ENCODE measurements around the gene FAP.
A peak's percentile ranks its signal among the peaks of the same experiment; 100 is the strongest.

FAP gene

DNA sequence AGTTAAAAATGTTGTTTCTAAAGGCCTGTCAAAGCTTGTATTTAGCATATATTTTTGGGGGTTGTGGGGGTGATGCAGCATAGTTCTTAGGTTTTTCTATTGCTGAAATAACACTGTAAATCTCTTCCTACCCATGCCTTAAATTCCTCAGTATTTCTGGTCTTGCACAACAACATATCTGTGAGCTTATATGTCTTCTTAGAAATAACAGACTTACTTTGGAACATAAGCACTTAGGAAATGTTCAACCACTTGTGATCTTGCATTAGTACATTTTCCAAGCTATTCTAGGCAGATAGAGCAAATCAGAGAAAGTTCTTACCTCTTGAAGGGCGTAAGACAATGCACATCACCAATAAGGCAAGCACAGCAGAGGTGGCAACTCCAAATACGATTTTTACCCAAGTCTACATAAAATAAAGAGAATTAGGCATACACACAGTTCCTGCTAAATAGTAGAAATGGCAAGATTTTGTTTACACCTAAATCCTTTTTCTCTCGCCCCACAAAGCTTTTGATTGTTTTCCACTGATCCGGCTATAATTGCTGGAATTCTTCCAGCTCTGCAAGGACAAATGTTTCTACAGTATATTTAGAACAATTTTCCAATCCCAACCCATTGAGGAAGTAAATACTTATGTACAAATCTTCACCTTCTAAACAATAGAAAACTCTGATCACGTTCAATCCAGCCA lies 512 bp downstream of the FAP start:
- DNase-seq (ENCODE audit: extremely low read depth in 1 of 2, low read depth in 1 of 2), result no peak

DNA sequence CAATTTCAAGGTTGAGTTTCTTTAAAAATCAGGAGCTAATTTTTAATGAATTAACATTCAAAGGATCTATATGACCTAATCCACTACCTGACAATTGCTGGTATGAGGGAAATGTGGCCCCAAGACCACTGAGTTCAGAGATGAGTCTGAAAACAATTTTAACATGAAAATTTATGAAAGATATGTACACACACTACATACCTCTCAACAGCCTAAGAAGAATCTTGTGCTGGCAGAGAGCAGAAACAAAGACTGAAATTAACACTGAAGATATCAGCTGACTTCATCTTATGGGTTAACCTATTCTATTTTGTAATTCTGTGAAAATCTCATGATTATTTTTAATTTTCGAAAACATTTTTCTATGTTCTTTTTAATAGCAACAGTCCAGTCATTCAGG lies 1.7 kb downstream of the FAP start:
- DNase-seq (ENCODE audit: extremely low read depth in 1 of 2, low read depth in 1 of 2), result no peak

DNA sequence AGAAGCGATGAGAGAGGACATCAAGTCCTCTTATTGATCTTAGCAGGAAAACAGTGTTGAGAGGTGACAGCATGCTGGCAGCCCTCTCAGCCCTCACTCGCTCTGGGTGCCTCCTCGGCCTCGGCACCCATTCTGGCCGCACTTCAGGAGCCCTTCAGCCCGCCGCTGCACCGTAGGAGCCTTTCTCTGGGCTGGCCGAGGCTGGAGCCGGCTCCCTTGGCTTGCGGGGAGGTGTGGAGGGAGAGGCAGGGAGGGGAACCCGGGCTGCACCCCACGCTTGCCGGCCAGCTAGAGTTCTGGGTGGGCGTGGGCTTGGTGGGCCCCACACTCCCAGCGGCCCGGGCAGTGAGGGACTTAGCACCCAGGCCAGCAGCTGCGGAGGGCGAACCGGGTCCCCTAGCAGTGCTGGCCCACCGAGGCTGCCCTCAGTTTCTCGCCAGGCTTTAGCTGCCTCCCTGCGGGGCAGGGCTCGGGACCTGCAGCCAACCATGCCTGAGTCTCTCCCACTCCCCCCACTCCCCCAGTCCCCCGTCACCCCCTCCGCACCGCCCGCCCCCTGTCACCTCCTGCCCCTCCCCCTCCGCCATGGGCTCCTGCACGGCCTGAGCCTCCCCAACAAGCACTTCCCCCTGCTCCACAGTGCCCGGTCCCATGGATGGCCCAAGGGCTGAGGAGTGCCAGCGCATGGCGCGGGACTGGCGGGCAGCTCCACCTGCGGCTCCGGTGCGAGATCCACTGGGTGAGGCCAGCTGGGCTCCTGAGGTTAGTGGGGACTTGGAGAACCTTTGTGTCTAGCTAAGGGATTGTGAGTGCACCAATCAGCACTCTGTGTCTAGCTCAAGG lies 8.4 kb downstream of the FAP start:
- DNase-seq (ENCODE audit: extremely low read depth in 1 of 2, low read depth in 1 of 2), result no peak

DNA sequence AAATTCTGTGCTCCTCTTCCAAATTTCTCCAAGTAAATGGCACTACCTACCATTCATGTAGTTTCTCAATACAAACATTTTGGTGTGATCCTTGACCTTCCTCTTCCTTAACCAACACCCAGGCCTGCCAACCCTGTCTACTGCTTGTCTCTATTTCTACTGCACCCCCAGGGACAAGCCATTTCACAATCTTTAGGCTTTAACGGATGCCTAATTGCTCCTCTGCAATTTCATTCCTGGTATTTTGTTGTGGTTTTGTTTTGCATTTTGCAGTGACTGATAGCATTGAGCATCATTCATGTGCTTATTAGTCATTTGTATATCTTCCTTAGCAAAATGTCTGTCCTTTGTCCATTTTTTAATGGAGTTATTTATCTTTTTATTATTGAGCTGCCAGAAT lies 10.0 kb downstream of the FAP start:
- no peak for DNase-seq (ENCODE audit: extremely low read depth in 1 of 2, low read depth in 1 of 2)

DNA sequence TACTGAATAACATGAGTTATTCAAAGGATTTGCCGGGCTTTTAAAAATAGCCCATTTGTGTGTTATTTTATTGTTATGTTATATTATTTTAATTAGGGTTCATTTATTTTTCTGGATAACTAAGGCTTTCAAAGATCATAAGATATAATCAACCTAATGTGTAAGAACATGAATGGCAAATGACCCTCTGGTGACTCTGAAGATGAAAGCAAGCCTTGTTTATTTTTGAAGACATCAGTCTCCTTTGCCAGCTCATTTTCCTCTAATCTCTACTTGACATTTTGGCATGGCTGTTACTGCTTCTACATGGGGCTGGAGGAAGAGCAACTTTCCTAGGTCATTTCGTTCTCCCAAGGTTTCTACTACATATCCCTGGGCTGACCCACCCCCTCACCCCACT lies 10.6 kb downstream of the FAP start:
- no peak for DNase-seq (ENCODE audit: extremely low read depth in 1 of 2, low read depth in 1 of 2)

DNA sequence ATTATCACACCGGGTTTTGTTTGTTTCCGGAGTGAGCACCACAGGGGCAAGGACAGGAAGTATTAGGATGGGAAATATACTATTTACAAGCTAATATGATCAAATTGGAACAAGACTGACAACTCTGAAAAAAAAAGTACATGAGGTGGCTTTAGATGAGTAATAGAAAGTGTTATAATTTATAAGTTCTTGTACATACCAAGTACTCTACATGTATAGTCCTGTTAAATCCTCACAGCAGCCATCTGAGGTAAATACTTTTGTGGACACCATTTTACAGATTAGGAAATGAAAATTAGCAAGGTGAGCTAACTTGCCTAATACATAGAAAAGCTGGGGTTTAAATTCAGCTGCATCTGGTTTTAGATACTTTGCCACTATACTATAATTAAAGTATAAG lies 11.2 kb downstream of the FAP start:
- DNase-seq (ENCODE audit: extremely low read depth in 1 of 2, low read depth in 1 of 2), result no peak

DNA sequence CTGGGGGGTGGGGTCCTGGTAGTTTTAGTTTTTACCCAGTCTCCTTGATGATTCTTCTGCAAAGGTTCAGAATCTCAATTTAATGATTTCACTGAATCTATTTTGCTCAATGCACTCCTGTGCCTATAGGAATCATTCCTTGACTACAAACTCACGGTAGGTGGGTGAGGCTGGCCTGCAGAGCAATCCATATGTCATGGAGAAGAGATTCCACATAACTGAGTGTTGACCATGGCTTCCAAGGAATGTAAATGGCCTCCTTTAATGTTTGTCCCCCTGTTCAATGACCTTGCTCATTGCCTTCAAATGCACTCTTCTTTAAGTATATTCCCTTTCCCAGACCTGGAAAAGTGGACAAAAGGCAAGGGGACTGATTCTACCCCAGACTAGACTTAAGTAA lies 12.5 kb downstream of the FAP start:
- DNase-seq (ENCODE audit: extremely low read depth in 1 of 2, low read depth in 1 of 2), result no peak

DNA sequence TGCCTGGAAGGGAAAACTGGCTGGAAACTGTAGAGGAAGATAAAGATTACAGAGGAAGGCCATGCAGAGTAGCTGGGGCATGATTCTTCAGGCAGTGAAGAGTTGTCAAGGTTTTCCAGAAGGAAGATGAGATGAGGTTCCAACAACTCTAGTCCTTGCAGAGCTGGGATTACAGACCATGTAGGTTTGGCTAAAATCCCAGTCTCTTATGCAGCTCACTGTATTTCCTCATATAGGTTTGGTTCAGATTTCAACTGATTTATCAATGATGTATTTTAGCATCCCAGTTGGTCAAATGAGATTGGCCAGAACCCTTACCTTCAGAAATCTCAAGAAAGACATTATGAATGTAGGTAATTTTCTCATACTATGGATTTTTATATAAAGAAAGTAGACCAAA lies 16.4 kb downstream of the FAP start:
- DNase-seq (ENCODE audit: extremely low read depth in 1 of 2, low read depth in 1 of 2), result no peak

DNA sequence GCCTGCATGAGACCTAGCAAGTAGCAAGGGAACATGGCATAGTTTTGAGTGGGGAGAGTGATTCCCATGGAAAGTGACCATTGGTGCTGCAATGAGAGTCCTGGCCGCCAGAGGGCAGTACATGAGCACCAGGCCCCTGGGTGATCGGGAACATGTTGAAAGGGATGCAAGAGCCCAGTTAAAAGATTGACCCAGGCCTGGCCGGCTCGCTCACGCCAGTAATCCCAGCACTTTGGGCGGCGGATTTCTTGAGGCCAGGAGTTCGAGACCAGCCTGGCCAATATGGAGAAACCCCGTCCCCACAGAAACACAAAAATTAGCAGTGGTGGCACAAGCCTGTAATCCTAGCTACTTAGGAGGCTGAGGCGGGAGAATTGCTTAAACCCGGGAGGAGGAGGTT lies 22.2 kb downstream of the FAP start:
- DNase-seq (ENCODE audit: extremely low read depth in 1 of 2, low read depth in 1 of 2), result peak; percentile 11 to 36

DNA sequence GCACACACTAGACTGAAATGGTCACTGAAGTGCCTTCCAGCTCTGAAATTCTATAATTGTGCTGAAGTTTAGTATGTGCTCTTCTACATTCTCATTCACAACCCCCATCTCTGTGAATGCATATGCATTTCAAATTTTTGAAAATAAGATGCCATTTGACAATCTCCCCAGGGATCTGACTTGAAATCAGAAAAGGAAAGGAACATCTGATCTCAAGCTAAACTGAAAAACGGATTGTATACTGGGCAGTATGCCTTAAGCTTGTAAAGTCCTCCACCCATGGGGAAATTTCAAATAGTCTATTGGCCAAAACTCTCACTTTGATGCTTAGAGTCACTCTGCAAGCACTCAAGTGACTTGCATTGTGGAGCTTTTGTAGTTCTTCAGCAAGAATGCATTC lies 22.9 kb downstream of the FAP start:
- DNase-seq (ENCODE audit: extremely low read depth in 1 of 2, low read depth in 1 of 2), result no peak

DNA sequence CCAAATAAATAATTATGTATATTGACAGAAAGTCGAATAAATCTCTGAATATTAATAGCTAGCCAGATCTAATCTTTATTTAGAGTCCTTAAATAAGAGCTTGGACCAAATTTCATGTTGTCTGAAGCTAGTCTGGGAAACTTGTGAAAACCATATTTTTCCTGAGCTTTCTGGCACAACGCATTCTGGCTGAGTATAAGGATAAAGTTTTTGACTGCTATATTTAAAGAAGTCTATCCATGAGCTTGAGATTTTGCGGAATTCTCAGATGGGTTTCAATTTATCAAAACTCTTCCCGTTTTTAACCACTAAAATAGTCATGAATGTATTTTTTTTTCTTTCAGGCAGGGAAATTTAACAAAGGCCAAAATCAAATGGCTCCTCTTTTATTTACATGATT lies 23.8 kb downstream of the FAP start:
- no peak for DNase-seq (ENCODE audit: extremely low read depth in 1 of 2, low read depth in 1 of 2)

DNA sequence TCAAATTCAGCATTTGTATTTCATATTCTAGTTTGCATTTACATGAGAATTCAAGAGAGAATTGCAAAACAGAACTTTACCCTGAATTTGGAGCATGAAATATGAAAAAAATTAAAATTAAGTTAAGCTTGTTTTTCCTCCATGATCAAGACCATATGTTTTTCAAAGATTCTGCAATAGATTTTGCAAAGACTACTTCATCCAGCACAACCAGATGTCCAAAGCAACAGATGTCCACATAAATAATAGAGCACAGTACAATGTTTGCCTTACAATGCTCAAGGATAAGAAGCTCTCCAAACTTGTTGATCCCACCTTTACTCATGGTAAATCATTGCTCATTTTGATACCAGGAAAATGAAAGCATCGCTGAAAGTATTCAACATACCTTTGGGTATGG lies 25.6 kb downstream of the FAP start:
- no peak for DNase-seq (ENCODE audit: extremely low read depth in 1 of 2, low read depth in 1 of 2)

DNA sequence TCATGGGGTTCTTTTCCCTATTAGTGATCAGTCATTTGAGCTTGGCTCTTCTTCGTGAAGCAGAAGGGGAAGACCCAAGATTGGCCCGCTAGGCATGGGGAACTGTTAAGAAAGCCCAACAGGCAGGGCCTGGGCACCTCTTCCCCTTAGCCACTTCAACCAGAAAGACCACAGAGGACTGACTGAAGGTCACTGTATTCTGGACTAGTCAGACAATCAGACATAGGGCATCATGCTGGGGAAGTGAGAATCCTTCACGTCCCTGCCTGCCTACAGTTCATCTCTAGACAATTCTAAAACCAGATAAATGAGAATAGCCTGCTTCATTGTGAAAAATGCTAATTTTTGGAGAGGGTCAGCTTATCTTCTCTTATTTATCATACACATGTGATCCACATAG lies 28.1 kb downstream of the FAP start:
- no peak for DNase-seq (ENCODE audit: extremely low read depth in 1 of 2, low read depth in 1 of 2)

DNA sequence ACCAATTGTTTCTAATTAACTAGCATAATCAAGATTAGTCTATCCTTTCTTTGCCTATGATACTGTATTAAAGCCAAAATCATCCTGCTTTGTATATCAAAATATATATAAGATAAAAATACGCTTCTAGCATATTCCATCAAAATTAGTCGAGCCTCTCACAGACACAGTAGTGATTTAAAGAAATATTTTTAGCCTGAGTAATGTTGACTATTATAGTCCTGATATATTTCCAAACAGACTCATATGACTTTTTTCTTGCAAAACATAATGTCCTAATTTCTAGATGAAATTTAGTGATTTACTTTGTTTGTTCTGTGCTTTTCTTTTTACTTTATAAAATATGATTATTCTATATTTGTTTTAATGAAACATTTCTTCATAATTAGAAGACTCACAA lies 30.9 kb downstream of the FAP start:
- no peak for DNase-seq (ENCODE audit: extremely low read depth in 1 of 2, low read depth in 1 of 2)

DNA sequence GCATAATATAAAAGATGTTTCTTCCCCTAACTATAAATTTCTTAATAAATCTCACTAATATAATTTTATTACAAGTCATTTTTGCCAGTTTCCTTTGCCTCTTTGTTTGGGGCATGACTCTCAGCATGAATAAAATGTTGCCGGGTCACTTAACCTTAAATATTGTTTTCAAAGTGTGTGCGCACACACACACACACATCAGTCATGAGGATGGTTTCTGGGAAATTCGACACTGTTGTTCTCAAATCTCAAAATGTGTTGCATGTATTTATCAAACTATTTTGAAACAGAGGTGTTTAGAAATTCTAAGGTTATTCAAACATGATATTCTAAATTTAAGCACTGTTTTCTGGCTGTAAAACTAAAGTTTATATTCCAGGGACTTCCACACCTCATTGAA lies 31.5 kb downstream of the FAP start:
- no peak for DNase-seq (ENCODE audit: extremely low read depth in 1 of 2, low read depth in 1 of 2)

DNA sequence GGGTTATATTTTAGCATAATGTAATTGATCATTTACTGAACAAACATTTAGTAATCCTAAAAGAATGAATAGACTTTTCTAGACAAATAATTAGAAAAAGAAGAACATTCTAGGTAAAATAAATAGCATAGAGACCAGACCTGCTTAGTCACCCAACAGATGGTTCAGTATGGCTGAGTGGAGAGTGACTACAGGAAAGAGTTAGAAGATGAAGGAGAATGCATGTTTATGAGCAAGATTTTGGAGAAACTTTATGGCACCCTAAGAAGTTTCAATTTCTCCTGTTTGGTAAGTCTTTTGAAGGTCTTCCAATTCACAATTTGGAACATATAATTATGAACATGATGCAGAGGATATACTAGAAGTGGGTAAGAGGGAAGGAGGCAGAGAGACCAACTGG lies 32.9 kb downstream of the FAP start:
- no peak for DNase-seq (ENCODE audit: extremely low read depth in 1 of 2, low read depth in 1 of 2)

DNA sequence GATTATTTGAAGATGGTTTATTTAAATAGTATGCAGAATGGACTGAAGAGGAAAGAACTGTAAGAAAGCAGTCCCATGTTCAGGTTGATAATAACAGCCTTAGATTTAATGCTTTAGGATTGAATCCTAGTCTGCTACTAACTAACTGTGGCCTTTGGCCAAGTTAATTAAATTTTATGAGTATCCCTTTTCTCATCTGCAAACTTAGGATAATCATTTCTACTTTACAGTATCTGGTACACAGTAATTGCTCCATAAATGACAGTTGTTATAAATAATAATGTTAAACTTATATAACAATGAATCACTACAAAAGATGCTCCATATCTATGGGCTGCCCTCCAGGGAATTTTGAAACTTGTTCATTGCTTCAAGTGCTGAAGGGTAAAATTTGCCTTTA lies 41.0 kb downstream of the FAP start:
- no peak for DNase-seq (ENCODE audit: extremely low read depth in 1 of 2, low read depth in 1 of 2)

DNA sequence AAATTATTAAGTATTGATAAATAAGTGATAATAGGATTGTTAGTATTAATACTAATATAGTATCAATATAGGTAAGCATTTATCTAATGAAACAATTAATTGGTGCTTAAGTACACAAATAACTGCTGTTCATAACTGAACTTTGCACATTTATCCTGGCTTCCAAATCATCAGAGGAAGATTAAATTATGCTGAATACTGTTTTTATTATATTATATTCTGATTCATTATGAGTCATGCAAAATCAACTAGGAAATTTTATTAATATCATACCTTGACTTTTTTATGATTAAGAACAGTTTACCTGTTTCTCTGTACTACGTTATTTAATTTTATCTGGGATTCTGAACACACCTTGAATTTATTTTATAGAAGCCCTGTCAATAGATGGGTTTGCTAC lies 42.6 kb downstream of the FAP start:
- no peak for DNase-seq (ENCODE audit: extremely low read depth in 1 of 2, low read depth in 1 of 2)

DNA sequence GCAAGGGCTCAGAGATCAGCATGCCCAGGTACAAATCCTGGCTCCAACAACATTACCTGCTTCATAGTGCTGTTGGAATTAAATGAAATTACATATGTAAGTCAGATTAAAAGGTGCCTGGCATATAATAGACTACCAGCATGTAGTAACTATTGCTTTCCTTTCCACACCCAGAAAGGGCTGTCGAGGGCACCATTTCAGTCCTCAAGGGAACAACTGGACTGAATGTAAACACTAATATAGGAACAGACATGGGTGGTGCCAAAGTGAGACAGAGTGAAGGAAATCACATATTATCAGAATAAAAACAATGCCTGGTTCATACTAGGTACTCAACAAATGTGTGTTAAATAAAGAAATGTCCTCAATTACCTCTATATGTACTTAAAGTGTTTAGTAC lies 43.3 kb downstream of the FAP start:
- no peak for DNase-seq (ENCODE audit: extremely low read depth in 1 of 2, low read depth in 1 of 2)

DNA sequence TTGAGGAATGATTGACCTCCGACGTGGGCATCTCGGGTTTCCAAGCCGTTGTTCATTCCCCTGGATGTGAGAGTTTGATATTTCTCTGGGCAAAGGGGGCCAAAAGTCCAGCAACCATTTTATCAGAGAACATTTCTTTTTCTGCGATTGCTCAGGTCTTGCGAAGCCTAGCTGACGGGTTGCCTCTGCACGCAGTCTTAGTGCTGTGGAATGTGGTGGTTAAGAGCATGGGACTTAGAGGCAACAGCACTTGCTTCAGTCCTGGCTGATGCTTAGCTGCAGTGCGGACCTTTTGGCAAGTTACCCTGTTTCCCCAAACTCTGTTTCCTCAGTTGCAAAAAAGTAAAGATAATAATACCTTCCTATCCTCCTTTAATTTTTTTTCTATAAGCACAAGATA lies 45.0 kb downstream of the FAP start:
- DNase-seq (ENCODE audit: extremely low read depth in 1 of 2, low read depth in 1 of 2), result no peak

DNA sequence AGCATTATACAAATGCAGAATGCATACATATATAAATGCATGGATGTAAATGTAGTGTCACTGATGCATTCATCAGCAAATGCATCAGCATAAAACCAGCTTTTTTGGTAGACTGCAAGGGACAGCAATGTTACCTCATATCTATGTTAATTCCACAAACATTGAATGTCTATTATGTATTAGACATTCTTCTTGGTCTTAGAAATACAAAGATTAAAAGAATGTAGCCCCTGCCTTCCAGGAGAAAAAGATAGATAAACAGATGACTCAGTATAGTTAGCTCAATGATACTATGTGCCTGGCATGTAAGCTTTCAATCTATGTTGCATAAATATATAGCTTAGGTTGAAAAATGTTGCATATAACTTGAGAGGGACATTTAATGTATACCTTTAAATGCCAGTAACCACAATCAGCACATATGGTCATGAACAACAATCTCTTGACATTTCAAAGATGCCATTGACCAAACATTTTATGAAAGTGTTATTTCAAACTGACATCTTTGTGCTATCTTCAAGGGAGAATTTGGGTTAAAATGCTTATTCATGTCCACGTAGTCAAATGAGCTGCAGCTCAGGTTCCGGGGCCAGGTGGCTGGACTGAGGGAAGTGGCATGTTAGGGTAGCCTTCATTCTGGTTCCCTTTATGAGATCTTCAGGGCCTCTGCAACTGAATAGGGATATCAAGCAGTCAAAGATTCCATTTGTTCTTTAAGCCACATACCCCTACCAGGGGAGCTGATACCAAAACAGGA lies 46.0 kb downstream of the FAP start:
- DNase-seq (ENCODE audit: extremely low read depth in 1 of 2, low read depth in 1 of 2), result no peak

DNA sequence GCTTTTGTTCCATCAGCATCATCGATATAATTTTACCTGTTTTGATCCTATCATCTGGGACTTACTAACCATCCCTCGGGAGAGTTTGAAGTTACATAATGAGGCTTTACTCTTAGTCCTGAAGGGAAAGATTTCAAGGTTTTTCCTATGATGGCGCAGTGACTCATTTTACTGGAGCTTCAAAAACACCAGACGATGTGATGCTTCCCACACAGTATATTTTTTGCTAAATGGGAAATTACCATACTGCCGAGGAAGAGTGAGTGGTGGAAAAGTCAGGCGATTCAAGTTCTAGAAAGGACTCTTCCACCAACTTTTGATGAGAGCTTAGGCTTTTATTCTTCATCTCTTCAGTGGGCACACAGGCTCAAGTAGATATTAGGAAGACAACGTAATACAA lies 46.6 kb downstream of the FAP start:
- DNase-seq (ENCODE audit: extremely low read depth in 1 of 2, low read depth in 1 of 2), result no peak

All from activated CD8-positive, alpha-beta memory T cell treated with anti-CD3 and anti-CD28 coated beads for 1 hour (primary cell).